Effector memory CD4-positive, alpha-beta T cell (primary cell): ENCODE measurements around the gene INO80C.

Experiments
- DNase-seq, 3 donors: peaks; one replicate each; pipeline ENCODE4 v3.0.0-alpha.2; 2020
- H3K27ac ChIP-seq: 2 replicates; pipeline ENCODE4 v1.7.0; 2013; ENCODE audit warnings: mild to moderate bottlenecking, low read length, moderate library complexity; ENCODE audit not compliant: insufficient read depth, poor library complexity, severe bottlenecking
- H3K27me3 ChIP-seq: replicated peaks from 2 replicates; pipeline ENCODE4 v1.7.0; 2013; ENCODE audit warnings: mild to moderate bottlenecking, low read length; ENCODE audit not compliant: insufficient read depth, control insufficient read depth, poor library complexity, severe bottlenecking
- H3K36me3 ChIP-seq: 2 replicates; pipeline ENCODE4 v1.7.0; 2013; ENCODE audit warnings: mild to moderate bottlenecking, low read length, moderate library complexity; ENCODE audit not compliant: control insufficient read depth, insufficient read depth
- H3K4me1 ChIP-seq: 2 replicates; pipeline ENCODE4 v1.7.0; 2013; ENCODE audit warnings: low read length, mild to moderate bottlenecking; ENCODE audit not compliant: control insufficient read depth, insufficient read depth, poor library complexity, severe bottlenecking
- H3K4me3 ChIP-seq: 2 replicates; pipeline ENCODE4 v1.7.0; 2013; ENCODE audit warnings: low read length, low read depth, mild to moderate bottlenecking; ENCODE audit not compliant: insufficient read depth, poor library complexity, severe bottlenecking
- H3K9me3 ChIP-seq: 2 replicates; pipeline ENCODE4 v1.7.0; 2013; ENCODE audit warnings: mild to moderate bottlenecking, low read length, moderate library complexity; ENCODE audit not compliant: control insufficient read depth

Gene INO80C

DNA sequence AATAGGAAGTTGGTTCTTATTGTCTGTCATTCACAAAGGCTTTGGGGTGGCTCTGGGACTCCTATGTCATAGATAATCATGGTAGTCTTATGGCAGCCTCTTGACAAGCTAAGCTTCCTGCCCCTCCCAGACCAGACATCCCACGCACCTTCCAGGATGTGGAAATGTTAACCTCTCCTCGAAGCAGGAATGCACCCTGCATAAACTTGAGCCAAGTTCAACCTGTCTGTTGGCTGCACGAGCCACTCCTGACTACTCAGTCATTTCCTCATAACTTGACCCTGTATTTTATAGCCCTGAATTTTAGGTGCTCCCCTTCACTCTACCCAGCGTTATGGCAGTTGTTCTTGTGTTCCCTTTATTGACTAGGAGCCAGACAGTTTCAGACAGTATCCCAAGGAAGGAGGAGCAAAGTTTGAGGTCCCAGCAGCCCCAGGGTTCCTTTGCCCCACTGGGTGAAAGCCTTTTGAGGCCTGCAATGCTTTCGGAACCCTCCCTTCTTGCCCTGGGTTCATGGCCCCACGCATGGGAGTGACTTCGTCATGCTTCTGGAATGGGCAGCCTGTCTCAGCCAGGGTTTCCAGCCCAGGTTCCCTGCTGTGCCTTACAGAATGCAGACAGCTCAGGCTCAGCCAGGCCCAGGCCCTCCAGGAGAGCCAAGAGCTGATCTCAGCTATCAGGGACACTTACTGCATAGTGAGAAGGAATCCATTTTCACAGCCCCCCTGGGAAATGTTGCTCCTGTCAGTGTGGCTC lies 15.6 kb upstream of the INO80C start:
- Histone ChIP-seq H3K9me3 (no peaks in the 10 kb centered on the region), H3K4me3 (no peak overlapping the region), H3K36me3 (no peaks in the 10 kb centered on the region), H3K27ac (no peak overlapping the region), H3K27me3 (no peaks in the 10 kb centered on the region), H3K4me1 (no peaks in the 10 kb centered on the region)
- no peak for DNase-seq

GRCh38 chr18:35512761-35513160 lies 15.0 kb upstream of the INO80C start:
- no peaks in the 10 kb centered on the region for H3K36me3 ChIP-seq
- H3K4me3 ChIP-seq, result no peak overlapping the region
- no peaks in the 10 kb centered on the region for H3K27me3 ChIP-seq
- H3K4me1 ChIP-seq, result no peaks in the 10 kb centered on the region
- no peaks in the 10 kb centered on the region for H3K9me3 ChIP-seq
- DNase-seq, result no peak
- no peak overlapping the region for H3K27ac ChIP-seq

GRCh38 chr18:35511833-35512232 lies 14.1 kb upstream of the INO80C start:
- no peak for DNase-seq
- Histone ChIP-seq H3K27ac (no peak overlapping the region), H3K9me3 (no peaks in the 10 kb centered on the region), H3K36me3 (no peaks in the 10 kb centered on the region), H3K4me1 (no peaks in the 10 kb centered on the region), H3K4me3 (no peak overlapping the region), H3K27me3 (no peaks in the 10 kb centered on the region)

DNA sequence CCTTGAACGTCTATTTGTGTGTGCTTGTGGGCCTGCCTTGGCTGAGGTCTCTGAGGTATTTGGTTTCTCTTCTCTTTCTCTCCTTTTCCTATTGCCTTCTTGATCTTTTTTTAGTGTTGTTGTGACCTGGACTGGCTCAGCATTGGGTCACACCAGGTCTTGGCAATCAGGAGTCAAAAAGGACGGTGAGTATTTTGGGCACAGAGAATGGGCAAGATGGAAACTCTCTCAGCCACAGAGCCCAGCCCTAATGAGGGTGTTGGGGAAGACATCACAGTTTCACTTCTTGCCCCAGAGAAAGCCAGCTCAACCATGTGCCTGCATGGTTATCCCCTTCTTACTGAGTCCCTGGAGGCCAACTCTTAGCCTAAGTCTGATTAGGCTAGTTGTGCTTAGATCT lies 13.7 kb upstream of the INO80C start:
- Histone ChIP-seq H3K27me3 (no peaks in the 10 kb centered on the region), H3K9me3 (no peaks in the 10 kb centered on the region), H3K4me3 (no peak overlapping the region), H3K4me1 (no peaks in the 10 kb centered on the region), H3K36me3 (no peaks in the 10 kb centered on the region), H3K27ac (no peak overlapping the region)
- no peak for DNase-seq

DNA sequence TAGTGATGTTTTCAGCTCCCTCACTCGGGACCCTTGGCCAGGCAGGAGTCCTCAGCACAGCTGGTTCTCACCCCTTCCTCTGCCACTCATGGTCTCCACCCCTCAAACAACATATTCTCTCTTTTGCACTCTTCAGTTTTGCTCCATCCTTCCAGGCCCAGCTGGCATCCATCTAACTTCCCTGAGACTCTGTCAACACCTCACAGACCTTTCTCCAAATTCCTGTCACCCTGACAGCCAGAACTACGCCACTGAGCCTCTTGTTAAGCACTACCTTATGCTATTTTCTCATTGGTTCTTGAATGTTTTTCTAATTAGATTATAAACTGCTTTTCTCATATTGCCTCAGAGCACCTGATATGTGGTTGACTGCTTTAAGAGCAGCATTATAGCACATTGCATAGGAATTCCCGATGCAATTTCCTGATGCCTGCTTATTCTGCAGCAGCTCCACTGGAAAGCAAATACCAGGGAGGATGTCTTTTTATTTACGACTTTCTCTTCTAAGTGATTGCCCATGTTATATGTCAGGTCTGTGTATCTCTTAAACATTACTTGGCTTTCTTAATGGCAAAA lies 12.4 kb upstream of the INO80C start:
- no peak for DNase-seq
- Histone ChIP-seq H3K27me3 (no peaks in the 10 kb centered on the region), H3K4me3 (no peak overlapping the region), H3K36me3 (no peaks in the 10 kb centered on the region), H3K27ac (no peak overlapping the region), H3K9me3 (no peaks in the 10 kb centered on the region), H3K4me1 (no peaks in the 10 kb centered on the region)

DNA sequence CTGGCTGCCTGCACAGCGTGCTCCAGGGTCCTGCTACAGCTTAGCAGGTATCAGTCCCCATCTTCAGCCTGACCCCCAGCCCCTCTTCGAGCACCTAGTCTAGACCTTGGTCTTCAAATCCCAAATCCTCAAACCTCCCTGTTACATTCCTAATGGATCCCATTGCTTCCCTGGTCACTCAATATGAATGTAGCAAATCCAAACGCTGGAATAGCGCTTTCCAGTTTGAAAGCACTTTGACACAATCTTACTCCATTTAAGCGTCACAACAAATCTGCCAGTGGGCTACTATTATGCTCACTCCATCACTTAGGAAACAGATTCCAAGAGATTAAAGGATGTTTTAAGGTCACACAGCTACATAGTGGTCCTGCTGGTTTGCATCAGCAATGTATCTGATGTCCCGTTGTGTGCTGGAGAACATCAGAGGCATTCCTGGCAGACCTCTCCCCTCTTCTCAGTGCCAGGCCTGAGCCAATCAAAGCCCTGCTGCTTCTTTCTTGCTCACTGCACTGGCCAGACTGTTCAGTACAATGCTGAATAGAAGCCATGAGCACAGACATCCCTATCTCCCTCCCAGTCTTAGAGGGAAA lies 11.1 kb upstream of the INO80C start:
- DNase-seq, result no peak
- Histone ChIP-seq H3K9me3 (no peaks in the 10 kb centered on the region), H3K36me3 (no peaks in the 10 kb centered on the region), H3K4me1 (no peaks in the 10 kb centered on the region), H3K27ac (no peak overlapping the region), H3K4me3 (no peak overlapping the region), H3K27me3 (no peaks in the 10 kb centered on the region)

GRCh38 chr18:35508030-35508429 lies 10.3 kb upstream of the INO80C start:
- no peak overlapping the region for H3K4me3 ChIP-seq
- no peaks in the 10 kb centered on the region for H3K27me3 ChIP-seq
- H3K27ac ChIP-seq, result no peak overlapping the region
- no peaks in the 10 kb centered on the region for H3K36me3 ChIP-seq
- H3K9me3 ChIP-seq, result no peaks in the 10 kb centered on the region
- H3K4me1 ChIP-seq, result no peaks in the 10 kb centered on the region
- DNase-seq, result no peak

- Histone ChIP-seq H3K4me1 (no peaks in the 10 kb centered on the region), H3K27me3 (no peaks in the 10 kb centered on the region), H3K4me3 (no peak overlapping the region), H3K27ac (no peak overlapping the region), H3K36me3 (no peaks in the 10 kb centered on the region), H3K9me3 (no peaks in the 10 kb centered on the region)
- DNase-seq, result no peak
These were observed 9.9 kb upstream of the INO80C start for GRCh38 chr18:35507623-35508022.

DNA sequence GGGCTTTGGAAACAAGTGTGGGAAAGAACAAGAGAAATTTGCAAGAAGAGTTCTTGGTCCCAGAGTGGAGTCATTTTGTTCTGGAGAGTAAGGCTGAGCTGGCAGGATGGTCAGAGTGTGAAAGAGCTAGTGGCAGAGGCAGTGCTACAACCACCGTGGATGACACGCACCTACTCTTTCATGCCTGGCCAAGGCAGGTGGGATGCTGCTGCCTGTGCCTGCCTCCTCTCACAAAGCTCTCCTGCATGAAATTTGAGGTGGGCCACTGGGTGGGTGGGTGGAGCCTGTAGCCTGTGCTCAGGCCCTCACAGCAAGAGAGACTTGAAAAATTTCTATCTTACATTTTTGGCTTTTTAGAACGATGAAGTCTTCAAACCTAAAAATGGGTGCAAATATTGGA lies 9.4 kb upstream of the INO80C start:
- Histone ChIP-seq H3K36me3 (no peaks in the 10 kb centered on the region), H3K9me3 (no peaks in the 10 kb centered on the region), H3K27ac (no peak overlapping the region), H3K4me3 (no peak overlapping the region), H3K4me1 (no peaks in the 10 kb centered on the region), H3K27me3 (no peaks in the 10 kb centered on the region)
- DNase-seq, result no peak

DNA sequence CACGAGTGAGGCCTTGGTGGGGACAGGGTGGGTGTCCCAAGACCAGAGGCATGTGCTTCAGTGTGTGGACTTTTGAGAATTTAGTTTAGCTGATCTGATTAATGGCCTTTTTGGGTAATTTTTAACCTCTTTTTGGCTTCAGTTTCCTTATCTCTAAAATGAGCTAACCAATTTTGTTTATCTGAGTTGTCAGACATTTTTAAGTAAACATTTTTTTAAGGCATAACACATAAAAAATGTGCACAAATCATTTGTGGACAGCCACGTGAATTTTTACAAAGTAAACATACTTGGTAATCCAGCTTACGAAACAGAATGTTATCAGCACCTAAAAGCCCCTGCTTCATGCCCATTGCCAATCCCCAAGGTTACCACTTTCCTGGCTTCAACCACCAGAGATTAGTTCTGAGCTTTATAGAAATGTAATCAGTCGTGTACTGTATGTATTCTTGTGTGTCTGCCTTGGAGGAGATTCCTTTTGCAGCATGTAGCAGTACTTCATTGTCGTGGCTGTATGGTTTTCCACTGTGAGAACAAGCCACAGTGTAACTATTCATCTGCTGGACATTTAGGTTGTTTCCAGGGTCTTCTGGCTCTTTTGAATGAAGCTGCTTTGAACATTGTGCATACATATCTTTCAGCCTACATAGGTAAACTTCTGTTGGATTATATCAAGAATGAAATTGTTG lies 8.4 kb upstream of the INO80C start:
- no peaks in the 10 kb centered on the region for H3K27me3 ChIP-seq
- DNase-seq, result no peak
- no peaks in the 10 kb centered on the region for H3K4me1 ChIP-seq
- no peak overlapping the region for H3K27ac ChIP-seq
- H3K36me3 ChIP-seq, result no peaks in the 10 kb centered on the region
- no peaks in the 10 kb centered on the region for H3K9me3 ChIP-seq
- H3K4me3 ChIP-seq, result no peak overlapping the region
